GM18499 (cell line): ENCODE results near the gene KIF26B.

ENCODE experiments used
- ATAC-seq: cut with Tn5 transposase; IDR thresholded peaks from one replicate; pipeline ENCODE4 v1.9.1; 2021; ENCODE audit warnings: moderate number of reproducible peaks; ENCODE audit not compliant: insufficient read depth, unreplicated experiment

Gene KIF26B

DNA sequence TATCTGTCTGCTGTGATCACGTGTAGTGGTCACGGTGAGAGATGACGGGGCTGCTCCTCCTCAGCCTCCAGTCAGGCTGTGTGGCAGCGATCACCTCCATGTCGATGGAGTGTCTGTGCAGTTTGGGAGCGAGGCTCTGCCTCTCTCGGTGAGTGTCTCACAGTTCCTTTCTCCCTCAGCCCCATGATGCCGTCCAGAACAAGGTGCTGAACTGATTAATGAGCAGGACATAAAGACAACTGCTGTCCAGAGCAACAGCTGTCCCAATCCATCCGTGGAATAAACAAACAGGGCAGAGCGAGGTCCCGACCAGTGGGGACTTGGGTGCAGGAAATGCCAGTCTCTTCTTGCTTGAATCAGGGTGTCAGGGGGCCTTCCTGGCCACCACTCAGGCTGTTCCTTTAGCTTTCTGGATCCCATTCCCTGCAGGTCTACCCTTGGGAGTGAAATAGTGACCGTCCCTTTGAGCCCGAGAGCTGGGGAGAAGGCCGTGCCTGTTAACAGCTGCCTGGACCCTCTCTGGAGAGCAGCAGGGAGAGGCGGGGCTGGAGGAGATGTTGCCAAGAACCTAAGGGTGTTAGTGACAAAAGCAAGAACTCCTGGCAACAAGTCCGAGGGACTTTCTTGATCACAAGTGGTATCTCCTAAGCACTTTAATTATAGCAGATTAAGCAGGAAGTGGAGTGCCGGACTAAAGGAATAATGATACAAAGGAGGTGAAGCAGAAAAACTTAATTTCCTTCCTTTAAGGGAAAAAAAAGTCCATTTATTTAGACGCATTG, 443.9 kb downstream of the KIF26B start:
- no peak for ATAC-seq

DNA sequence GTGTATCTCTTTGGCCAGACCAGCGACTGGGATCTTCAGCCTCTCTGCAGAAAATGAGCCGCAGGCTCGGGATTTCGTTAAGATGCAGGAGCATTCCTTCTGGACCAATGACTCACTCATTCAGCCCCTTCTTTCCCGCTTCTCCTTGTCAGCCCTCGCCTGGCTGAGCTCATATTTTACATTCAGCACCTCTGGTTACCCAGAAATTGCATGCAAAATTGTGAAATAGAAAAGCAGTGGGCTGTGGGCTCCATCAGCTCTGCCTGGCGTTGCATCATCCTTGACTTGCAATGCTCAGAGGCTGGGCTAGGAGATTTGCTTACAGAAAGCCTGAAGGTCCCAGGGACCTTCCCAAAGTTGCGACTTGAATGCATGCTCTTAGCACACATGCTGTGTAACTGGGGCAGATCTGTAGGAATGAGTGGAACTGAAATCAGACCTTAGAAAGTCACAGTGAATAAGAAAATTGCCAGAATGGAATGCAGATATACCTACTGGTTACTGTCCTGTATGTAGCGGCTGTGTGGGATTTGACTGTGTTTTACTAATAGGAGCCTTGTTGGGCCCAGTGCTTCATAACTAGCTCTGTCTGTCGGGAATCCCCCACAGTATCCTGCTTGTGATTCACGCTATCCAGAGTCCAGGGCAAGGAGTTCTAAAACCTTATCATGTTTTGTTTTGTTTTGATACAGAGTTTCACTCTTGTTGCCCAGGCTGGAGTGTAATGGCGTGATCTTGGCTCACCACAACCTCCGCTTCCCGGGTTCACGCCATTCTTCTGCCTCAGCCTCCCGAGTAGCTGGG, 444.8 kb downstream of the KIF26B start:
- no peak for ATAC-seq

DNA sequence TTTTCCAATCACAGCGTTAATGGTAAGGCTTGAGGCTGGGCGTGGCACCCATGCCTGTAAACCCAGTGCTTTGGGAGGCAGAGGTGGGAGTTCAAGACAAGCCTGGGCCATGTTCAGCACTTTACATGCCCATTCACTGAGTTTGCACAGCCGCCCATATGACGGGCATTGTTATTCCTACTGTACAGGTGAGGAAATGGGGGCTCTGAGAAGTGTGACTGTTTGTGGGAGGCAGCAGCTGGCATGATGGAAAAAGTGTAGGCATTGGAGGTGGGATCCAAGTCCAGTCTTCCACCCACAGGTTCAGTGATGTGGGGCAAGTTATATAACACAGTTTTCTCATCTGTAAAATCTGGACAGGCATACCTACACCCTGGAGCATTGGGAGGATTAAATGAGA, 445.9 kb downstream of the KIF26B start:
- ATAC-seq = no peak

DNA sequence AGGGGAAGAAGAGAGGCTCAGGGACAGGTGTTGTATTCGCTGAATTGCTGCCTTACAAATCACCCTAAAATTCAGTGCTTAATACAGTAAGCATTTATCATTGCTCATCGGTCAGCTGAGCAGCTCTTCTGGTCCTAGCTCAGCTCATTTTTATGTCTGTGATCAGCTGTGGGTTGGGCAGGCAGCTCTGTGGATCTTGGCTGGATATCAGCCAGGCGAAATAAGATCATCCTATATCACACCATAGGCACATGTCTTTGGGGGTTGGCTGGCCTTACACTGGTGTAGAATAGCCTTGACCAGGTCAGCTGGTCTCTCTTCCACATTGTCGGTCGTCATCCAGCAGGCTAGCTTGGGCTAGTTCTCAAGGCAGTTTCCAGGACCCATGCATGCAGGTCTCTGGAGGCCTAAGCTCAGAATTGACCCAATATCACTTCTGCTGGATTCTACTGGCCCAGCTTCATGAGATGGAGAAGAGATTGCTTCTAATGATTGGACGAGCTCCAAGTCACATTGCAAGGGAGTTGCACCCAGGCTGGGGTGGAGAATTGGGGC, 448.6 kb downstream of the KIF26B start:
- ATAC-seq = no peak

DNA sequence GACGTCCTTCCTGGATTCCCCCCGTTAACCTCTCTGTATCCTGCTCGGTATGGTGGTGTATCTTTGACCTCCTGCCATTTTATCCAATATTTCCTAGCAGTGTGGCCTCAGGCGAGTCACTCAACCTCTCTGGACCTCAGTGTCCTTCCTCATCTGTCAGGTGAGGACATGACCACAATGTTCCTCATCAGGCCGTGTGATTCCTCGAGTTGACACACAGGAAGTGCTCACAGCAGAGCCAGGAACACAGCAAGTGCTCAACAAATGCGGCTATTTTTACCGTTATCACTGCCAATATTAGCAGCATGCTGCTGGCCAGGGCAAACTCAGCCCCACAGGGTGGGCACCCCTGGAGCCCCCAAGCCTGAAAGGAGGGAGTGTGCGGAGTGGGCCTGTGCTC, 450.2 kb downstream of the KIF26B start:
- no peak for ATAC-seq

DNA sequence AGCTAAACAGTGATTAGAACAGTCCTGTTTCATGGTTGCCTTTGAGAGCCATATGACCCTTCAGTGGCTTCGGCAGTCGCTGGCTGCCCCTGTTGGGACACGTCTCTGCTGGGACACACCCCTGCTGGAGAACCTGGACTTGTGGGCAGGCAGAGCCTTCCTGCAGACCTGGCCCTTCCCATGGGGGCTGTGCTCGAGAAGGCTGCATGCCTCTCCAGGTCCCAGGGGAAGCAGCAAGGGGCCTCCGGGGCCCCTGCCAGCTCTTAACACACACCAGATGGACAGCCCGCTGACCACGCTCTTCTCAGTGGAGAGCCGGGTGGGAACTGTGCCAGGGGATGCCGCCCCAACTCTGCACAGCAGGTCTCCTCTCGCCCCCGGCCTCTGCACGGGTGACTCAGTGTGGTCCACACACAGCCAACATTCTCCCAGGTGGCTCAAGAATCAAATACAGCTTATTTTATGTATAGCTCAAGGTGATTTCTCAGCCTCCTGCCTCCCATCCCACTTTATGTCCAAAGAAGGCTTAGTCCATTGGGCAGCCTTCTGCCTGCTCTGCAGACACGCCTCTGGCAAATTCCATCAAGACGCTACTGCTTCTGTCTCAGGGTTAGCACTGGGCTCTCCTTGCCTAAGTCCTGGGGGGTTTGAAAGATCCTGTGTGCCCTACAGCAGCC, 450.8 kb downstream of the KIF26B start:
- ATAC-seq = no peak

DNA sequence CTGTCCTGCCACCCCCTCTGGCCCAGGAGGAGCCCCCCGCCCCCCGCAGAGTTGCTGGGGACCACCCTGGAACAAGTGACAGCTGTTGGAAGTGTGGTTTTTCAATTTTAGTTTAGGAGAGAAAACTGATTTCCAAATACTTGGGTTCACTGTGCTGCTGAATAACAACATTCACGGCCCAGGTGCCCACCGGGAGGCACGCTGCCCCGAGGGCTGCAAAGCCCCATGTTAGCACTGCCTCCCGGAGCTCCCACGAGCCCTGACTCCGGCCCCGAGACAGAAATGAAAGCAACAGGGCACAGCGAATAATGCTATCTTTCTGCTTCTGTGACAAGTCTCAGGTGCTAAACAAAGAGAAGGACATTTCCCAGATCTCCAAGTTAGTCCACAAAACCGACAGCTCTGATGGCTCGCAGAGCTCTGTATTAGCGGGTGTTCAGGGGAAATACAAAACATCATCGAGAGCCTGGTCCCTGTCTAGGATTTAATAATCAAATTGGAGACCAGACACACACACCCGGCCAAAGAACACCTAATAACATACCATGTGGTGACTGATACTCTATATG, 451.5 kb downstream of the KIF26B start:
- ATAC-seq = no peak

DNA sequence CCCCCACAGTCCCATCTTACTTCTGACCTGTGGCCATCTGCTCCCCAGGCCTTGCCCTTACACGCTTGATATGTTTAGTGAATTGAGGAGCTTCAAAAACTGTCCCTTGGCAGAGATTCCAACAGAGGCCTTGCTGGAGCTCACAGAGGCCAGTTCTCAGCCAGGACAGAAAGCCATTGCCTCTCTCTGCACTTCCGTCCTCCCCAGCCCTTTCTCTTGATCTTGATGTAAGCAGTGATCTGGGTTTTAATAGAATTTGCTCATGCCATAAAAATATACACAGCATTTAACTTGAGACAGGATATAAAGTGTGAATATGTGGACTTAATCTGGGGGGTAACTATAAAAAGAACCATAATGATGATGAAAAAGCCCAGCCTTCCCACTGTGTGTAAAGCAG, 453.5 kb downstream of the KIF26B start:
- no peak for ATAC-seq

DNA sequence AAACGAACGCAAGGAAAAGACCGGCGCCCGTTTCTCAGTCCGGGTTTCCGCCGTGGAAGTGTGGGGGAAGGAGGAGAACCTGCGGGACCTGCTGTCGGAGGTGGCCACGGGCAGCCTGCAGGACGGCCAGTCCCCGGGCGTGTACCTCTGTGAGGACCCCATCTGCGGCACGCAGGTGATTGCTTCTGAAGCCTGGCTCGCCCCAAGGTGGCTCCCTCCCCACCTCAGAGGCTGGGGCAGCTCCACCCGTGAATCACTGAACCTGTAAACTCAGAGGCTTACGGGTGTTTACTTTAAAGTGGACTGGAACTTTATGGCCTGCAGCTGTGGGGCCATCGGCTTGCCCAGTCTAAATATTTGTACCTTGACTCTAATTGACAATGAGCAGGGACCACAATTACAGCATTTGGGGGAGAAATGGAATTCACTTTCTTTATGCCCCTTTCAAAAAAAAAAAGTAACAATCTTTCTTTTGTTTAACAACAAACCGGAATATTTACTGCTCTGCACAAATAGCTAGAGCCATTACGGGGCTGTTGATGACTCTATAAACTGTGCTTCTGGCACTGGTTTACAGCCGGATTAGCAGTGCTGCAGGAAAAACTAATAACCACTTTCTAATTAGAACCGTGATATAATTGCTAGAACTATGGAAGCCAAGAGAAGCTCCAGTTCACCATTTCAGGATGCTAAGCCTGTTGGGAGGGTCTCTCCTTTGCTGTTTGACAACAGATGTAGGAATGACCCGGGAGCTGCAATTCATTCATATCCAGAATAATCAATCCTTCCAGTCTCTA, 454.8 kb downstream of the KIF26B start:
- no peak for ATAC-seq

DNA sequence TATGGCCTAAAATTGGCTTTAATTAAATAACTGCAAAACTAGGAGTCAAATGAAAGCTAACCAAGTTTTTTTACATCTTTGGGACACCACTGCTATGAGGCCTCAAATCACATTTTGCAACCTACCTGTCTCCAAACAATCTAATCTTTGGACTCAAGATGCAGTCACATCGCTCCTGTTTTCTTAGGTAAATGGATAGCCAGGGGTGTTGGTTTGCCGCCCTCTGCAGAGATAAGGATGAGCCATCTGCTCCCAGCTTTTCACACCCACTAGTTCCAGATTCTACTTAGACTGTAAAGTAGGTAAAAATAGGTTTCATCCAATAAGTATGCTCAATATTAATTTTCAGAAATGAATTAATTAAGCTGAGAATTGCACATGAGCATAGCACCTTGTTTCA, 456.5 kb downstream of the KIF26B start:
- ATAC-seq = no peak

DNA sequence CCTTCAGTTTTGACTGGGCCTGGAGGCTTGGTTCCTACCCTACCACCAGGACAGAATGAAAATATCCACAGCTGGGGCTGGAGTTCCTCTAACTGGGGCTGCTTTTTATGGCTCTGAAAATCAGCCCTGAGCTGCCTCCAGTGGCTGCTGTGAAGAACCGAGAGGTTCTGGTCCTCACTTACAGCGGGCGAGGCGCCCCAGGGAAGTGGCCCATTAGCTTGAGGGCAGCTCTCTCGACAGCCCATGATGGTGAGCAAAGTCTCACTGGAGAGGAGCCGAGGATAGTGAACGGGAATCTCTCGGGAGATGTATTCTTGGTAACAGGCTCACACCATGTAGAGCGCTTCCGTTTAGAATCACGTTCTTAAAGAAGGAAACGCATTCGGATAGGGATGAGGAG, 459.7 kb downstream of the KIF26B start:
- ATAC-seq = no peak

DNA sequence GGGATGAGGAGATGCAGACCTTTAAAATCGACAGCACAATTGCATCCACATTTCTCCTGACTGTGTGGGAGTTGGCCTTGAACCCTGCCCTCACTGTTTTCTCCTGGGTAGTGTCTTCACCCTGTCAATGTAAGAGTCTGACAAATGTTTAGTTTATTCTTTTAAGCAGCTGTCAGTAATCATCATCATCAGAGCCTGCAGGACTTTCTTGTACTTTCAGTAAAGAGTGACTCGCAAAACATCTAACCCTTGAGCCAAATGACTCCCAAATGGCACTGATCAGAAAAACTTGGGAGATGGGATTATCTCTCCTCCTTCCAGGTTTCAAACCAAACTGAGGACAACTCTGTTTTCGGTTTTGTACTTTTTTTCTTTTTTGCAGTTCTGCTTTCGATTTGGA, 460.2 kb downstream of the KIF26B start:
- no peak for ATAC-seq

DNA sequence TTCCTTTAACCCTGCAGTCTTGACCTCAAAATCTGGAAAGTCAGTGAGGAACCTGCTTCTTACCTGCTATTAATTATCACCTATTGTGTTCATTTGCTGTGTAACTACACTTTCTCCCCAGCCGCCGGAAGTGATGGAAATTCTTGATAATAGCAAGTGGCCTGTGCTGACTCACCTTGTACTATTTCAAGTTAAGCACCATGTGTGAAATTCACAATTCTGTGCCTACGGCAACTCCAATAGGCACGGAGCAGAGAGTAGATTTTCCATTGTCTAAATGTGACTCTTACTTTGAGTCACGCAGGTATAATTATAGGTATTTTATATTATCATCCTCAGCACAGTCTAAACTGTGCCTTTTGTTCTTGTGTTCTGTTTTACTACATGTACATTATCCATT, 466.8 kb downstream of the KIF26B start:
- no peak for ATAC-seq

DNA sequence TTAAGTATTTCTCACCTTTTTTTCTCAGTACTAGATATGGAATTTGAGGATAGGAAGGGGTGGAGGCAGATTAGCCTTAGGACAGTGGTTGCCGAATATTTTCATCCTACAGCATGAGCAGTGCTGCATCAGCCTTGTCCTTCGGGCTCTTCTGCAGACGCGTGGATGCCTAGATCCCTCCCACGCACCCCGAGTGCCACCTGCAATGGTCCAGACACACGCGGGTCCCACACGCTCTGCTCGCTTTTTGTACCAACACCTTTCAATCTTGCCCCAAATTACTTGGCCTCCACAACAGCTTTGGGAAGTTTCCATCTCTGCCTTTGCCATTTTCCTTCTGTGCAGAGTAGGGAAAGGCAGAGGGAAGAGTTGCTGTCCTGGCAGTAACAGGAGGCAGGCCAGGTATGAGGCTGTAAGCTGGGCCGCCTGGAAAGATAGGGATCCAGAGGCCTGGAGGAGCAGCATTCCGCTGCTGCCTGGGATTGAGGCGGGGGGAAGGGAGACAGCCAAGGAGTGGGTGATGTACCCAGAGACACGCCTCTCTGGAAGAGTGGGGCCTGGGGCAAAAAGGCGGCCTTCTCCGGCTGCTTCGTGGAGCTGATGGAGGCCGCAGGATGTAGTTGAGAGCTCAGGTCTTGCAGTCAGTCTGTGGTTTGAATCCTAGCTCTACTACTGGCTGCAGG, 467.7 kb downstream of the KIF26B start:
- ATAC-seq = no peak

DNA sequence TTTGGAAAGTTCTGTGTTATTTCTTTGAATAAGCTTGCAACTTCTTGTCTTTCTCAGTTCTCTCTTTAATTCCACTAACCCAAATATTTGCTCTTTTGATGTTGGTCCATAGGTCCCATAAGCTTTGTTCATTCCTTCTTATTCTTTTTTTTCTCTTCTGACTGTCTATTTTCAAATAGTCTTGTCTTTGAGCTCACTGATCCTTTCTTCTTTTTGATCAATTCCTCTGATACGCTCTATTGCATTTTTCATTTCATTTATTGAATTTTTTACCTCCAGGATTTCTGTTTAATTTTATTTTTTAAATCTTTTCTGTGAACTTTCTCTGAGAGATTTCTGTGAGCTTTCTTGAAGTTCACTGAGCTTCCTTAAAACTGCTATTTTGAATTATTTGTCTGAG, 486.6 kb downstream of the KIF26B start:
- no peak for ATAC-seq

DNA sequence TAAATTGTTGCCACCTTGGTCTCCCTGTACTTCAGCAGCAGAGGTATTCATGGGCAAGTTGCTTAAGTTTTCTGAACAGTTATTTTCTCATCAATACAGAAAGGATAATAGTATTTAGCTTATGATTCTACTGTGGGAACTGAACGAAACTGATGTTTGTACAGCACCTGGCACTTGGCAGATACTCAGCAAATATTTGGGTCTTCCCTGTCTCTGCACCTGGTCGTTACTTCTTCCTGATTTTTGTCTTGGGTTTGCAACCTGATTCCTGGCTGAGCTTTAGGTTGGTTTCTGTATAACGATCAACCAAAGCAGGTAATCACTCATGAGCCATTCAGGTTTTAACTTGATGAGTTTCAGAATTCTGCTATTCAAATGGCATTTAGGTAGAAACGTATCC, 490.6 kb downstream of the KIF26B start:
- no peak for ATAC-seq

DNA sequence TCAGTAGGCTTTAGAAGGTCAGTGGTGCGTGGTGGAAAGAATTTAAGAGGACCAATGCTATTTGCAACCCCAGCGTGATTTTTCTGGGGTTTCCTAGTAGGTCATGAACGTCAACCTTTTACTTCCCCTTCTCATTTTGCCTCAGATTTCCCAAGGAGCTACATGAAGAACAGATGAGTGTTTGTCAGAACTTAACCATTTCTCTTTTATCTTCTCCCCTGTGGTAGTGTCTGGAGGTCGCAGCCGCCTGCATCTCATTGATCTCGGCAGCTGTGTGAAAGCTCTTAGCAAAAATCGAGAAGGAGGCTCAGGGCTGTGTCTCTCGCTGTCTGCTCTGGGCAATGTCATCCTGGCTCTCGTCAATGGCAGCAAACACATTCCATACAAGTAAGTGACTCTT, 491.1 kb downstream of the KIF26B start:
- ATAC-seq = peak; percentile 50

DNA sequence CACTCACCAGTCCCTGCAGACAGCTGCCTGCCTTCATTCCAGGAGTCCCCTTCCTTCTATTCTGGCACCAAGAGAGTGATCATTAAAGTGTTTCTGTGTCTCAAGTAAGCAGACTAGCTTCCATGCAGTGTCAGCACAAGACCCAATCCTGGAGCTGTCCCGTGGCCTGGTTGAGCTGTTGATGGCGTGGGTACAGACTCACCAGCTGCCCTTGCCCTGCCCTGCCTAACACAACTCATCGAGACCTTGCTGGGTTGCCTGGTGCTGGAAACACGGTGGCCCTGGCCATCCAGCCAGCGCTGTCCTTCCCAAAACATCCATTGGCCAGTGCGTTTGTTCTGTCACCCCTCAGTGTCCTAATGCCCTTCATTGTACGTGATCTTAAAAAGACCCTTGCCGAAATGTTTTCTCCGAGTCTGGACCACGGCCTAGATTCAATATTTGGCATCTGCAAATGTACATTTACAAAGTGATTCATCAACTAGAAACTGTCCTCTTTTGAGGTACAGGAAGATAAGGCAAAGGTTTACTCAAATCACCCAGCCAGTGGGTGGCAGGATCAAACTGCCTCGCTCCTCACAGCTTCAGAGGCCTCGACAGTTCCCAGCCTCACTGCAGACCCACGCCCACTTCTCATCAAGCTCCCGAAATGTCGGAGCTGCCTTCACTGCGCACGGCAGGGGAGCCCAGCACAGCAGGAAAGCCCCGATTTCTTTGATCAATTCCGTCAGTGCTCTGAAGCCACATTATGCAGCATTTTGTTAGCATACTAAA, 494.2 kb downstream of the KIF26B start:
- no peak for ATAC-seq

DNA sequence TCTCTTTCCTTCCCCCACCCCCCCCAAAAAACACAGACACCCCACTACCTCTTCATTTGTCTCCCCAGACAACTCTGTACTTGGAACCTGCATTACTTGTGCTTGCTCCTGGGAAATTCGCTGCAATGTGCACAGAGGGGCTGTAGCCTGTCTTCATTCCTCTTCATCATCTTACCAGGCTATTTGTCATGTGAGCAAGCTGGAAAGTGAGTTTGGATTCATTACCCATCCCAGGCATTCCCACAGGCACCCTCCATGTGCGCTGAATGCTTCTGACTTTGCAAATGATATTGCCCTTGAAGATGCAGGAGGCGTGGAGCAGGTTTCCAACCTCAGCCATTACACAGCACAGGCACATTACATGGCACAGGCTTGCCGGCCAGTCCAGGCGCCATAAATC, 494.9 kb downstream of the KIF26B start:
- ATAC-seq = no peak
